Measurements from ENCODE around the gene CD58. TPM values are rescaled to one million over a fixed set of nuclear protein-coding genes. Genes with fewer than 3 reads are reported as not detected.

CD58 gene
- total and polyA plus RNA-seq, 12 donors, result 17.2 to 44.3 (median 28.9) TPM

DNA sequence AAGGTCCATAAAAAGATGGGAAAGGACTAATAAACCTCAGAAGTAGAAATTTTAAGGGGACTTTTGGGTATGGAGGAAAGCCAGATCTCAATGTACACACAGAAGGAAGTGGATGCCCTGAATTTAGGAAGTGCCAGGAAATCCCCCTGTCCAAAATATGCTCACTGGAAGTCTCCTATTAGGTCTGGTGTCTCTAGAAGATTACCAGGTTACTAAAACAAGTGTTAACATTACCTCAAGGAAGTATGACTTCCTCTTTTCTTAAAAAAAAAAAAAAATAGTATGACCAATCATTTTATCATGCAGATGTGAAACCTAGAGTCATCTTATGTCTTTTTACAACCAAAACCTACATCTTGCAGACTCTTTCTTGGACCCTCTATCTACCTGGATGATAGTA lies 30.7 kb downstream of the CD58 start:
- H3K4me3 ChIP-seq, result no peak overlapping the region
- DNase-seq, result no peak
- H3K36me3 ChIP-seq, result peaks cover 0 to 93% (median 26%) of the 10 kb centered on the region in 9 donors
- H3K27me3 ChIP-seq, result no peaks in the 10 kb centered on the region
- peak overlapping the region in 1 of 10 donors; percentile 62 for H3K27ac ChIP-seq
- no peaks in the 10 kb centered on the region for H3K9me3 ChIP-seq
- intact Hi-C loops (cut with DNase I), result no loop called here
- no peak for TF ChIP-seq CTCF (IDR thresholded peaks at IDR 0.05)
- H3K4me1 ChIP-seq, result peaks cover 0 to 46% (median 0%) of the 10 kb centered on the region in 9 donors
- no peak for ATAC-seq

GRCh38 chr1:116538544-116538943 lies 32.3 kb downstream of the CD58 start:
- Histone ChIP-seq H3K9me3 (no peaks in the 10 kb centered on the region), H3K27me3 (no peaks in the 10 kb centered on the region), H3K27ac (peak overlapping the region in 1 of 10 donors; percentile 62), H3K36me3 (peaks cover 0 to 100% (median 24%) of the 10 kb centered on the region in 9 donors), H3K4me3 (no peak overlapping the region), H3K4me1 (peaks cover 0 to 37% (median 0%) of the 10 kb centered on the region in 9 donors)
- intact Hi-C loops (cut with DNase I), result no loop called here
- 100% methylated on average over 1 of the region's 1 CpG for WGBS, 2 donors
- no peak for TF ChIP-seq CTCF (IDR thresholded peaks at IDR 0.05)
- DNase-seq, result no peak
- ATAC-seq, result no peak

DNA sequence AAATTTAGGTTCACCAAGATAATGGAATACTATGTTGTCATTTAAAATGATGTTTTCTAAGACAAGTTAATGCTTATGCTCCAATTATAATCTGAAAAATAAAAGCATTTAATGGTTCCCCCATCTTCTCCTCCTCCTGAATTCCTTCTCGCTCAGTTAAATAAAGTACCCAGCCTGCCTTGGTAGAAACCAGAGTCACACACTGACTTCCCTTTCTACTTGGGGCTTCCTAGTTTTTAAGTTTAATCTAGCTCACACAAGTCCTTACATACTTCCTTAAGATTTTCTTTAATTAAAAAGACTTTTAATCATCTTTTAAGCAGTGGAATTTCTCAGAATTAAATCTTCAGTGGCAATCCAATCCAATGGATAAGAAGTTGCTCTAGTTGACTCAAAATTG lies 32.9 kb downstream of the CD58 start:
- no peaks in the 10 kb centered on the region for H3K27me3 ChIP-seq
- ATAC-seq (no peak), DNase-seq (no peak)
- TF ChIP-seq CTCF (IDR thresholded peaks at IDR 0.05), result no peak
- WGBS, 2 donors, result 95 to 97% methylated on average over 1 of the region's 1 CpG
- peaks cover 0 to 100% (median 21%) of the 10 kb centered on the region in 9 donors for H3K36me3 ChIP-seq
- peaks cover 0 to 43% (median 0%) of the 10 kb centered on the region in 9 donors for H3K4me1 ChIP-seq
- H3K27ac ChIP-seq, result peak overlapping the region in 1 of 10 donors; percentile 62
- no peaks in the 10 kb centered on the region for H3K9me3 ChIP-seq
- intact Hi-C loops (cut with DNase I), result no loop called here
- no peak overlapping the region for H3K4me3 ChIP-seq

DNA sequence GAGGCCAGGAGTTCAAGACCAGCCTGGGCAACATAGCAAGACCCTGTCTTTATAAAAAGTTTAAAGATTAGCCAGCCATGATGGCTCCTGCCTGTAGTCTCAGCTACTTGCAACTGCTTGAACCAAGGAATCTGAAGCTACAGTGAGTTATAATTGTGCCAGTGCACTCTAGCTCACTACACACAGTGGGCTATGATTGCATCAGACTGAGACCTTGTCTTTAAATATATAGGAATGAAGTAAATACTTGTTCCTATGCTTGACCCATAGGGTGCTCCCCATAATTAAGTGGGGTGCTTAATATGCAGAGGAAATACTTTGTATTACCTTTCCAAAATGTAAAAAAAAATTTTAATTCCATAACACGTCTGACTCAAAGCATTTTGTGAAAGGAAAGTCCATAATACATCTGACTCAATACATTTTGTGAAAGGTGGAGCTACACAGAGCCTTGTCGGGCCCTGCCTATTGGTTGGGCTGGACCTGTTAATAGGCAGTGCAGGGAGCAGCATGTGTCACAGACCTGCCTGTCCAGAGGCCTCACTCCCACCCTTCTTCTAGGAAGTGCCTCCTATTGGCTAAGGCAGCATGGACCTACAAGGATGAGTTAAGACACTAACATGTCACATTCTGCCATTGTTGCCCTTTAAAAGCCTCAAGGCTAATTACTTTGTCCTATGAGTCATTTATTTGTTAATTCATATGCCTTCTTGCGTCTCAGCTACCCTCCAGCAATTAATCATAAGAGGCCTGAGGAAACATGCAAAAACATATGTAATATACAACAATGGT lies 33.6 kb downstream of the CD58 start:
- DNase-seq (no peak), ATAC-seq (no peak)
- H3K27me3 ChIP-seq, result no peaks in the 10 kb centered on the region
- 88 to 95% methylated on average over 3 of the region's 3 CpGs for WGBS, 2 donors
- H3K4me3 ChIP-seq, result no peak overlapping the region
- H3K36me3 ChIP-seq, result peaks cover 0 to 100% (median 14%) of the 10 kb centered on the region in 9 donors
- peaks cover 0 to 50% (median 0%) of the 10 kb centered on the region in 9 donors for H3K4me1 ChIP-seq
- no peak for TF ChIP-seq CTCF (IDR thresholded peaks at IDR 0.05)
- no peaks in the 10 kb centered on the region for H3K9me3 ChIP-seq
- intact Hi-C loops (cut with DNase I), result no loop called here
- peak overlapping the region in 1 of 10 donors; percentile 62 for H3K27ac ChIP-seq
